ENCODE data around the gene LSM4. TPM values are rescaled to one million over a fixed set of nuclear protein-coding genes. Genes with fewer than 3 reads are reported as not detected.

The LSM4 gene
- total and polyA plus RNA-seq, 2 of the 13 experiments (the other 11 are each of a cell fraction or from before 2014, with no cell fraction given), result 65.8 to 166 TPM

GRCh38 chr19:18317961-18318800, 4.7 kb downstream of the LSM4 start (continued):
- no peak for TF ChIP-seq ZNF567 (CRISPR knock-in tag; IDR thresholded peaks at IDR 0.05; ENCODE audit: borderline replicate concordance)
- TF ChIP-seq GRHL1 (CRISPR knock-in tag; conservative IDR thresholded peaks at IDR 0.05), result no peak
- TF ChIP-seq ZNF30 (CRISPR knock-in tag; IDR thresholded peaks at IDR 0.05), result no peak
- TF ChIP-seq HMG20B (CRISPR knock-in tag; conservative IDR thresholded peaks at IDR 0.05), result no peak
- no peak for TF ChIP-seq ZSCAN5A (CRISPR knock-in tag; IDR thresholded peaks at IDR 0.05; ENCODE audit: borderline replicate concordance)
- no peak for TF ChIP-seq ZNF138 (CRISPR knock-in tag; IDR thresholded peaks at IDR 0.05; ENCODE audit: low read depth)
- no peak for TF ChIP-seq FOXM1 (CRISPR knock-in tag; IDR thresholded peaks at IDR 0.05)
- TF ChIP-seq BCL6 (CRISPR knock-in tag; IDR thresholded peaks at IDR 0.05), result peak; percentile 42
- TF ChIP-seq EP300 (IDR thresholded peaks at IDR 0.05; ENCODE audit: low read depth in 2 of 2, low read length in 2 of 2), result no peak
- peak; percentile 24; the same call in 1 of the 2 replicates for TF ChIP-seq EP300 (CRISPR knock-in tag; IDR thresholded peaks at IDR 0.05; ENCODE audit: borderline replicate concordance)
- TF ChIP-seq FOXP1 (IDR thresholded peaks at IDR 0.05), result no peak
- no peak for TF ChIP-seq FOXP1 (CRISPR knock-in tag; IDR thresholded peaks at IDR 0.05)
- no peak for TF ChIP-seq ADNP (CRISPR knock-in tag; IDR thresholded peaks at IDR 0.05)
- TF ChIP-seq RFX5 (IDR thresholded peaks at IDR 0.05; ENCODE audit: low read depth, low read length), result no peak
- no peak; the same call in 1 of the 2 replicates for TF ChIP-seq ZNF644 (CRISPR knock-in tag; IDR thresholded peaks at IDR 0.05; ENCODE audit: low read depth)
- TF ChIP-seq STAT5B (CRISPR knock-in tag; IDR thresholded peaks at IDR 0.05), result no peak
- peak; percentile 86; the same call in 1 of the 2 replicates for TF ChIP-seq ETV6 (CRISPR knock-in tag; conservative IDR thresholded peaks at IDR 0.05)
- no peak for TF ChIP-seq ZNF446 (CRISPR knock-in tag; IDR thresholded peaks at IDR 0.05)
- no peak for TF ChIP-seq SUZ12 (IDR thresholded peaks at IDR 0.05; ENCODE audit: low read depth, low read length)
- no peak for TF ChIP-seq ZNF703 (CRISPR knock-in tag; IDR thresholded peaks at IDR 0.05; ENCODE audit: borderline replicate concordance)
- TF ChIP-seq FUBP1 (CRISPR knock-in tag; IDR thresholded peaks at IDR 0.05; ENCODE audit: borderline replicate concordance), result no peak
- no peak for TF ChIP-seq ATF6 (CRISPR knock-in tag; conservative IDR thresholded peaks at IDR 0.05)
- TF ChIP-seq NCOA1 (CRISPR knock-in tag; IDR thresholded peaks at IDR 0.05), result no peak; the same call in 1 of the 2 replicates
- TF ChIP-seq ARHGAP35 (CRISPR knock-in tag; IDR thresholded peaks at IDR 0.05; ENCODE audit: borderline replicate concordance), result no peak
- TF ChIP-seq NAIF1 (CRISPR knock-in tag; IDR thresholded peaks at IDR 0.05; ENCODE audit: borderline replicate concordance), result no peak
